Subcutaneous adipose tissue (tissue), 4 donors: Measurements from ENCODE around the gene RBBP8. TPM values are rescaled to one million over a fixed set of nuclear protein-coding genes. Genes with fewer than 3 reads are reported as not detected.

ENCODE experiments used
- CTCF ChIP-seq: fragments of 450-650 bp; IDR thresholded peaks from one replicate; pipeline ENCODE4 v1.5.1; 2016; ENCODE audit warnings: low read depth, mild to moderate bottlenecking, control low read depth, antibody characterized with exemption, moderate library complexity
- total RNA-seq, 4 donors: library from RNA; depleted of rRNA; stranded (reverse); fragments of >200 nt; gene quantifications; one replicate each; pipeline ENCODE4 v1.1.0, GENCODE V29; 2016

The RBBP8 gene
- total RNA-seq, 4 donors from 2014 or later: 13.0 to 43.7 (median 23.6) TPM

GRCh38 chr18:23033056-23033455 is 99.9 kb downstream of the RBBP8 start:
- no peak for TF ChIP-seq CTCF

- no peak for TF ChIP-seq CTCF
Observed at GRCh38 chr18:23036660-23037201, 103.6 kb downstream of the RBBP8 start.

GRCh38 chr18:23037646-23038045 is 104.5 kb downstream of the RBBP8 start:
- TF ChIP-seq CTCF: no peak

GRCh38 chr18:23038712-23039111 is 105.6 kb downstream of the RBBP8 start:
- no peak for TF ChIP-seq CTCF

GRCh38 chr18:23042133-23042532 is 109.0 kb downstream of the RBBP8 start:
- TF ChIP-seq CTCF: no peak

- TF ChIP-seq CTCF: no peak
Observed at GRCh38 chr18:23043803-23044376, 110.8 kb downstream of the RBBP8 start.

- TF ChIP-seq CTCF: no peak
Observed at GRCh38 chr18:23049698-23050373, 116.7 kb downstream of the RBBP8 start.
